Mammary epithelial cell (primary cell): ENCODE measurements around the gene CDCA8.

ENCODE experiments used
- CTCF ChIP-seq, 2 donors: IDR thresholded peaks in 1 of 2; conservative IDR thresholded peaks in 1 of 2; 2 replicates each; pipeline ENCODE4 v1.5.1; 2011 to 2012; ENCODE audit warnings: inconsistent platforms in 2 of 2, low read length in 2 of 2, mild to moderate bottlenecking in 2 of 2, control low read depth in 1 of 2, low read depth in 1 of 2; ENCODE audit not compliant: insufficient read depth in 1 of 2; ENCODE audit errors: extremely low read depth in 1 of 2
- EZH2 ChIP-seq: IDR thresholded peaks from 2 replicates; pipeline ENCODE4 v1.6.1; 2012; ENCODE audit warnings: low read length, inconsistent platforms, borderline replicate concordance

DNA sequence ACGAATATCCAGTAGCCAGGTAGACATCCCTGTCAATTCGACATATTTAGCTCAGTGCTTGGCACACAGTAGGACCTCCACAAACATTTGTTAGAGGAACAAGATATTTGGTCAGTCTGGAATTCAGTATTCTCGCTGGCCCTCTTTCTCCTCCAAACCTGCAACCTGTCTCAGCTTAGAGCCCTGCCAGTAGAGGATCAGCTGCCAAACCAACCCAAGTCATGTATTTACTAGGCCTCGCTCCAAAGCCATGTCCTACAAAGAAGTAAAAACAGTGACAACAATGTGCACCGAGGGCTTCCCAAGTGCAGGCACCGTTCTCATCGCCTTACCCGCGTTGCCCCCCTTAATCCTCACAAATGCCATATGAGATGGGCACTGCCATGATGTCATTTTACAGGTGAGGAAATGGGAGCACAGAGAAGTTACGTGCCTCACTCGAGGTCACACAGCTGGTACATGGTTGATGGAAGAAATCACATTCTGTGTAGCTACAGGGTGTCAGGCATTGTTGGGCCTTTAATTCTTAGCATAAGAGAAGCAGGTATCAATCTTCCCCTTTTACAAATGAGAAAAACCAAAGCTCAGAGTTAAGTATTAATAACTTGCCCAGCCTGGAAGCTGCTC, 26.0 kb upstream of the CDCA8 start:
- TF ChIP-seq EZH2 (no peak), CTCF (conservative IDR thresholded peaks at IDR 0.05 in 1 of 2, IDR thresholded peaks at IDR 0.05 in 1 of 2; ENCODE audit: extremely low read depth in 1 of 2, insufficient read depth in 1 of 2, low read depth in 1 of 2, low read length in 2 of 2) (no peak)
